SH-SY5Y (cell line): ENCODE data around the gene SRRM1.

Experiments
- GATA2 ChIP-seq: IDR thresholded peaks from 2 replicates; pipeline ENCODE4 v1.6.1; 2011; ENCODE audit warnings: mild to moderate bottlenecking, low read depth, low read length
- GATA3 ChIP-seq: IDR thresholded peaks from 2 replicates; pipeline ENCODE4 v1.6.1; 2011; ENCODE audit warnings: low read depth, mild to moderate bottlenecking, low read length, moderate library complexity

DNA sequence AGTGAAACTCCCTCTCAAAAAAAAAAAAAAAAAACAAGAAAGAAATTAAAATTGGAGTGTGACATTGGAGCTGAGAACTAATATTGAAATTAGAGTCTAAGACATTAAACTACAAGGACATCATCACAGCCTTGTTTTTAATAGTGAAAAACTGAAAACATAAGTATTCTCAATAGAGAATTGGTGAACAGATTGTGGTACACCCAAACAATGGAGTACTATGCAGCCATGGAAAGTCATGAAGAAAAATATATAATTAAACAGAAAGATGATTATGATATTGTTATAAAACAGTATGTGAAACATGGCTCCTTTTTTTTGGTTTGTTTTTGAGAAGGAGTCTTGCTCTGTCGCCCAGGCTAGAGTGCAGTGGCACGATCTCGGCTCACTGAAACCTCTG, 43.8 kb upstream of the SRRM1 start:
- TF ChIP-seq GATA3 (no peak), GATA2 (no peak)
